GM18526 (cell line): ENCODE measurements around the gene ARGLU1.

Source experiments
- POLR2A ChIP-seq: IDR thresholded peaks from 3 replicates; pipeline ENCODE4 v1.6.1; 2011; ENCODE audit not compliant: insufficient read length; ENCODE audit errors: extremely low read depth

The ARGLU1 gene

DNA sequence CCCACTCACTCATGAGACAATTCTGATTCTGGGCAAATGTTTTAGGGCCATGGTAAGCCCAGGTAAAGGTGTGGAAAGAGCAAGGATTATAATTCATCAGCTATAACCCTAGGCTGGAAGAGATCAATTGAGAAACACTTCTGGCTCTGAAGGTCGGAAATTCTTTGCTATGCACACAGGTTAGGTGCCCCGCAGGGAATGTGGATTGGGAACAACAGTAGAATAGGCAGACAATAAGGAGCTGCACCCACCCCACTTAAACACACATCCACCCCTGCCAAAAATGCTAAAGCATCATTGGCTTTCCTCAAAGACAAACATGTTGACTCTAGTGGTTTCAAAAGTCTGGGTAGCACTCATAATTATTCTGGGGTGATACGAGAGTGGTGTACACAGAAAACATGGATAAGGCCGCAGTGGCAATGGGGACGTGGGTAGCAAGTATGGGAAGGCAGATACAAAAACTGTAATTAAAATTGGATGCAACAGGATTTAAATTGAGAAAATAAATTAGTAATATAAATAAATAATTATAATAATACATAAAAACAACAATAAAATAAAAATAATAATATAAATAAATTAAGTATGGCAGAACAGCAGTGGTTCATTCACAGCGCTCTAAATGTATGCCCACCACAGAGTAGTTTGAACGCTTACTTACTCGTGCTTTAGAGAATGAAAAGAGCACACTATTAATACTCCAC lies 41.0 kb downstream of the ARGLU1 start:
- no peak for TF ChIP-seq POLR2A

DNA sequence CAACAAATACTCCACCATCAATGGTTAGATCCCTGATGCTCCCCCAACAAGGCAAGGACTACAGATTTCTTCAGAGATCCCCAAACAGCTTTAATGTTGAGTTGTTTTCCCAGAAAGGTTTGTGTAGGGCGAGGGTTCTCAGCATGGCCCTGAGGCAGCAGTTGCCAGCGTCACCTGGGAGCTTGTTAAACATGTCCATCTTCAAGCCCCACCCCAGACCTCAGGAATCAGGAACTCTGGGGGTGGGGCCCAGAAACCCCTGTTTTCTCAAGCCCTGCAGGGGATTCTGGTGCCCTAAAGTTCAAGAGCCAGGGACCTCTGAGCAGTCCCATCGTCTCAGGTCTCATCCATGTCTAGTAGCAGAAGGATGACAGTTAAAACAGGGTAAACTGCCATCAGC lies 42.1 kb downstream of the ARGLU1 start:
- TF ChIP-seq POLR2A: no peak

DNA sequence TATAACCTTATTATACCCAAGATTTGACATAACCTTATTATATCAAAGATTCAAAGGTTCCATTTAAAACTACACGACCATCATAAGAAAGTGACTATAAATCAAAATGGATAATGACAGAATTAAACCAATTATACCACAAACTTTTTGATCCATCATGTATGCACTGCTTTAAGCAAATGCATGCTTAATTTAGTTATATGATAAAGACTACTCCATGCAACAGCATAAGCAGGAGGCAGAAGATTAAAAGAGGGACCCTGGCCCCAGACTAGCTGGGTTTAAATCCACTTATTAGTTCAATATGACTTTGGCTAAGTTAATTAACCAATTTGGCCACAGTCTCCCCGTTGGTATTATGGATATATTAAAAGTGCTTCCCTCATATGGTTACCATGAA lies 43.8 kb downstream of the ARGLU1 start:
- no peak for TF ChIP-seq POLR2A

DNA sequence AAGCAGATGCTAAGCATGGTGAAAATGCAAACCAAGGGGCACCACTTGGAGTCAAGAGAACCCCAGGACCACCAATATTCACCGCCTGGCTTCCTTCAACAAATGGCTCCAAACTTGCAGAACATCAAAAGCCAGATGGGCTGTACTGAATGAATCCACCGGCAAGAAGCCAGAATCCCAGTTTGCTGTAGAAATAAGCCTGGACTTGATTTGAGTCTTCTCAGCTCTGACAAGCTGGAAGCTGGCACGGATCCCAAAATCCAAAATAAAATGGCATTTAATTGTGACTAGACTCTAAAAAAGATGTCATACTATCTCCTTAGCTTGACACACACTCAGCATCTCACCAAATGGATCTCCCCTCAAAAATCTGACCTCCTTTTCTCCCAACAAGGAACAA lies 44.4 kb downstream of the ARGLU1 start:
- no peak for TF ChIP-seq POLR2A

DNA sequence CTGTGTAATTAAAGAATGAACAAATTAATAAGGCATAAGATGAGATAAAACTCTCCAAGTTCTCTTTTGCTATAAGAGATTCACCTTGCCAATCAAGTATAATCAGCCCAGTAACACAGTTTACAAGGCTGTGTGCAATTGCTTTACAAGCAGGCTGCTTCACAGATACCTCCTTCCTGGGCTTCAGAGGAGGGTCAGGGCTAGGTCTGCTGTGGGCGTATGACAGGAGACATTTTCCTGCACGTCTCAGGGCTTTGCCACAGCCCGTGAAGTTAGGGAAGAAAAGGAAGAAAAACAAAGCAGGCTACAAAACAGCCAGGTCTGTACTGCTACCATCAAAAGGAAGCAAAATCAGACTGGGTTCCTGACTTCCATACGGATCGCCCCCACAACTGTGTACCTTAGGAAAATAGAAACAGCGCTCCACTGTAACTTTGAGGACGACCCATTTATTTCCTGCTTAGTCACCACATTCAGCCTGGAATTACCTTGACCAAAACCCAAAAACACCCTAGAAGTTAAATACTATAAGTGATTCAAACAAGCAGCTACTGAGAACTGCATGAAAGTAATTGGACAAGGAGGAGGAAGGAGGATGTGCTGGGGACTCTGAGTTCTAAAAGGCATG lies 44.9 kb downstream of the ARGLU1 start:
- TF ChIP-seq POLR2A: no peak

DNA sequence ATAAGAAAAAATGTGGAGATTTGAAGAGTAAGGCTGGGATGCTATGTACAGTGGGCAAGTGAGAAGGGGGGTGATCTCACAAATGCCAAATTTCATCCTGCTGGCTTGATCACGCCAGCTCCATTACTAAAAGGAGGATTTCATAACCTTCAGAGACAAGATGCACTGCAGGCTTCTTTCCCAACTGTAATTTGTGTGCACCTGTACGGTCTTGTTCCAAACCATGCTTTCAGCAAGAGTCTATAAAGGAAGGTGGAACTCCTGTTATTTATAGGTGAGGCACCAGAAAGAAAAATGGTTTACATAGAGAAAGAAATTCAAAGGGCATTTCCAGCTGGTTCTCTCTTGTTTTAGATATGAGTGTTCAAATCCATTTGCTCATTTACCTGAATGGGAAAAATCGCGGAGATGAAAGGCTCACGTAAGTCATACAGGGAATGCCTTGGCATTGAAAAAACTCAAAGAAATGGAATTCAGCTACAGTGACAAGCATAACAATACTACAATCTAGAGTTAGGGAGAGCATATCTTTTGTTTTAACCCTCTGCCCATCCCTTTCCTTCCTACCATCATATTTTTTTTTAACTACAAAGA lies 45.7 kb downstream of the ARGLU1 start:
- no peak for TF ChIP-seq POLR2A

DNA sequence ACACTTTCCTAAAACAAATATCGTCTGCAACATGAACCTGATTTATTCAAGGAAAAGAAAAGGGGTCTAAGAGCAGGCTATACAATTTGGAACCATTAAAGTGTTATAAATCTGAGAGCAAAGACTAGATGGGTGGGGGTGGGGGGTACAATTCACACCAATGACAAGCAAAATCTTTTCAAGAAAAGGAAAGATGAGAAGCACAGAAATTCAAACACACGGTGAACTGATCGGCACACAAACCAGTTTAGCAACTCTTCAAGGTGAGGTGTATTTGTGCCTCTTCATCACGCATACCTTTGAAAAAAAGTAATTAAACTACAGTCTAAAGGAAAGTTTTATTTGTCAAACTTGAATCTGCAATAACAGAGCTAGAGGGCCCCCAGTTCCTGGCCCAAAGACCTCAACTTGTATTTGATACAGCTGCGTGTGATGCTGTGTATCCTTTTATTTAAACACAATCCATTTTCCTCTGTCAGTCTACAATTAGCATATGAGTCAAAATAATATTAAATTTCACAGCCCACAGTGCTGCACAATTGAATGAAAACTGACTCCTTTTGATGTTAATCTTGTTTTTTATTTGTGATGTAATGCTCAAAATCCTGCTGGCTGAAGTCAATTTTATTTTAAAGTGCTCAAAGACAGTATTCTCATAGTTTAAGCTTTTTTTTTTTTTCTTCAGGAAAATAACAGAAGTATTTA lies 46.7 kb downstream of the ARGLU1 start:
- no peak for TF ChIP-seq POLR2A

DNA sequence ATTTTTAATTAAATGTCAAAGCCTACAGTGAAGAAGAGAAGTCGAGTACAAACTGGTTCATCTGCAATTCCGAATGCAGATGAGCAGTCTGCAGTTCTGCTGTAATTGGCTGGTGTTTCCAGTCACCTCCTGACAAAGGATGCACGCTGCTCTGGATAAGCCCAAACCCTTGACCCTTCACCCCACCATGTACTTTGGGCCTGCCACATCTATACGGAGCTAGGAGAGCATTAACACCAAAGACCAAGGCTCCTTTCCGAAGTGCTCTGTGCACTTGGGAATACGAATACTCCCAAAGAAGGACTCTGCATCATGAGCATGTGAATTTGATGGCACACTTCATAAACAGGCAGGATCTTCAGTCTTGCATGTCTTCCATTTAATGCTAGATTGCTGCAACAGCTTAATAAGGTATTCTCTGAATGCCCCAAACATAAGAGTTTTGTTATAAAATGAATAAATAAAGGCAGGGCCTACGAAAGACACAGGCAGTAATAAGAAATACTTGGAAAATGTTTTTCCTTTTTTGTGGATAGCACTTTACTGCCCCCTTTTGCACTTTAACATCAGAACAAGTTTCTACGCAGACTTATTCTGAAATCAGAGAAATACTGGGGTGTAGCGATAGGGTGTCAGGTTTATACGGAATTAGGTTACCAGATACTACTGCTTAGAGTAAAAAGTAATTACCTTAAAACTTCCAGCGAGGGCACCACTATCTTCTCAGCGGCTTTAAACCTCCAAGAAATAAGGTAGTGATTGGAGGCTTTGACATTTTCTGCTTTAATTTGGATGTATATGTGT lies 47.5 kb downstream of the ARGLU1 start:
- TF ChIP-seq POLR2A: no peak

DNA sequence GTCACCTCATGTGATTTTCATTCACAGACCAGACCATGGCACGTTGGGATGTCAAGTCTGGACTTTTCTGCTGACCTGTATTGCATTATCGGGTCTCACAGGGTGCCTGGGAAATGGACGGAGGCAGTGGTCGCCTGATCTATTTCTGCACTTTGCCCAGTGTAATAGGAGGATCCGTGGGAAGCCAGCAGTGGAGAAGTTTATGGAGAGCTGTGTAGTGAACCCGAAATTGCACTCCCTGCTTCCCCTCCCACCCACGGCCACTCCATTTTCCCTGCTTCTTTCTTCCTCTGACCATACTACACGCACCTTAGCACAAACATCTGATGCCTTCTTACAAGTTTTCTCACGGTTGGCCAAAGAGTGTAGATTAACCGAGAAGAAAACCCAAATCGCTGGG lies 49.4 kb downstream of the ARGLU1 start:
- no peak for TF ChIP-seq POLR2A

DNA sequence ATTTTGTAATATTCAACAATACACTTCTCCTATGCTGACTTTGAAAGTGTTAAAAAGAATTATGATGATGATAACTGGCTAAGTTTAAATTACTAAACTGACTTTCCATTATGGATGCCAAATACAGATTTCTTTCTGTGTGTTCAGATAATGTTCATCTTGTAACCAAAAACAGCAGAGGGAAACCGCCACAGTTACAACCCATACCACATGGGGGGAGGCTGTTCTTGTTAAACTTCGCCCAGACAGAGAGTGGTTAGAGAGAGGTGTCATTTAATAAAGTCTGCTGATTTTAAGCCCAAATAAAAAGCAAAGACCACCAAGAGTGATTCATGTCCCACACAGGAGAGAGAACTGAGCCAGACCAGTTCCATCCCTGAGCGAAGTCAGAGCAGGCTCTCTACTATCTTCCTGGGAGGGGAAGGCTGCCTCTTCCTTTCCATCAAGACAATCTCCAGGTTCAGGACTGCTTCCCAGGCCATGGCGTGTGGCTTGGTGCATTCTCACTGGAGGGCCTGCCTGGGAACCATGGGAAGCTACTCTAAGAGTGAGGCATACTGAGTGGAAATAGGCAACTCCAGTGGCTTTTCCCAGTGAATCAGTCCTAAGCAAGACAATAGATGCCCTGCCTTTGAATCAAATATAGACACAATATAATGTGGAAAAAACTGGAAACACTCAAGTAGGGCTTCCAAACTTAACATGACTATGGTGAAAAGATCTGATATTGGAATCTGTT lies 50.7 kb downstream of the ARGLU1 start:
- TF ChIP-seq POLR2A: no peak

DNA sequence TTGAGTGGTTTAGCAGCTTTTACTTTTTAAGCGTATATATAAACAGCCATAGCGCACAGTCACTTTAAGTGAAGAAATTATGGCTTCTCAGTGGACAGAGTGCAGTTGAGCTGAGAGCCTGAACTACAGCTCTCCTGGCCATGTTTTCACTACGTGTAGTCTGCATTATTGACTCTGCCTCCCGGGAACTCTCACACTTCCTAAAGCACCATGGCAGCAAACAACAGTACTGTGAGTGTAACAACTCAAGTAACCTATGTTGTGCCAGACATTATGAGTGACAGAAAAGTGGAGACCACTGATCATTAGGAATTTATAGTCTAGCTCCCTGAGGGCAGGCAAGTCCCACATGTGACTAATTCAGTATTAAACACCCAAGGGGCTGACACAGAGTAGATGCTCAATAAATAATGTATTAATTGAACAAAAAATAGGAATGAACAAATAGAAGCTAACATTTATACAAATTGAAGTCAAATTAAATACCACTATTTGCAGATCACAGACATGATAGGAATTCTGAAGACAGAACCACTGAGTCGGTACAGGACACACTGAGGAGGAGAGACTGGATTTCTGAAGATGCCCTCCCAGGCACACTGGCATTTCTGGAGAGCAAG lies 52.2 kb downstream of the ARGLU1 start:
- no peak for TF ChIP-seq POLR2A

DNA sequence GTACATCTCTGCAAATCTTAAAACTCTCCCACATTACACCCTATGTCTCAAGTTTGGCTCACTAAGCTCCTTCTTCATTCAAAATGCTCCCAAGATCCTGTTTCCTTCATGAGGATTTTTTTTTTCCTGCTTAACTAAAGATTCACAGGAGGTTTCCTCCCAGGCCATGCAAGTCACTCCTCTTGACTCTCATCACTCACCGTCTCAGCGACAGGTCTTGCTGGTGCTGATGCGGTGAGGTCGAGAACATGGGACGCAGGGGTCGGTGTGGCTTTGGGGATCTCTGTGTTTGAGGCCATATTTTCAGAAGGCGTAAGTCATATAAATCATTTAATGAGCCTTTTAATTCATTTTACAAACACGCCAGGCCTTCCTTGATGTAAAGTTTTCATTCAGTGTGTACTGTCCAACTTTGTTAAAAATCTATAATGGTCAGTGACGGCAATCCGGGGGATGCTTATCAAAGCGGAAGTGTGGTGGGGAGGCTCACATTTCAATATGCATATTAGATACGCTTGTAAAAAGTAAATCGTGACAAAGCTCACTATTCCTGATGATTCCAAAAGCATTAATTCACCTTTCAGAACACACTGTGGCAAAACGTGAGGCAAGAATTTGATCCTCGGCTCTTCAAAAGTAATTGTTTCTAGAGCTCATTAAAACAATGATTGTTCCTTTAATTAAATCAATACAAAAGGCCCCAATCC lies 52.9 kb downstream of the ARGLU1 start:
- no peak for TF ChIP-seq POLR2A
